HG03342 (cell line): ENCODE data around the gene CDH13.
A peak's percentile ranks its signal among the peaks of the same experiment; 100 is the strongest.

Experiments
- ATAC-seq: cut with Tn5 transposase; IDR thresholded peaks from one replicate; pipeline ENCODE4 v1.9.1; 2021; ENCODE audit warnings: mild to moderate bottlenecking, moderate library complexity; ENCODE audit not compliant: unreplicated experiment

The CDH13 gene

GRCh38 chr16:83721676-83722075, 1094.9 kb downstream of the CDH13 start:
- no peak for ATAC-seq

GRCh38 chr16:83722456-83723183, 1095.9 kb downstream of the CDH13 start:
- no peak for ATAC-seq

GRCh38 chr16:83723244-83723643, 1096.5 kb downstream of the CDH13 start:
- no peak for ATAC-seq

GRCh38 chr16:83723901-83724300, 1097.1 kb downstream of the CDH13 start:
- no peak for ATAC-seq

- no peak for ATAC-seq
Measured at GRCh38 chr16:83724585-83724984, 1097.8 kb downstream of the CDH13 start.

- ATAC-seq: no peak
Measured at GRCh38 chr16:83725313-83725712, 1098.5 kb downstream of the CDH13 start.

- no peak for ATAC-seq
Measured at GRCh38 chr16:83727018-83727417, 1100.2 kb downstream of the CDH13 start.

GRCh38 chr16:83727751-83728352, 1101.1 kb downstream of the CDH13 start:
- no peak for ATAC-seq

GRCh38 chr16:83728492-83728891, 1101.7 kb downstream of the CDH13 start:
- no peak for ATAC-seq

GRCh38 chr16:83730812-83731211, 1104.0 kb downstream of the CDH13 start:
- no peak for ATAC-seq

- ATAC-seq: no peak
Measured at GRCh38 chr16:83732536-83732935, 1105.8 kb downstream of the CDH13 start.

GRCh38 chr16:83733301-83733700, 1106.5 kb downstream of the CDH13 start:
- no peak for ATAC-seq

- no peak for ATAC-seq
Measured at GRCh38 chr16:83734136-83734535, 1107.4 kb downstream of the CDH13 start.

- no peak for ATAC-seq
Measured at GRCh38 chr16:83737729-83738354, 1111.1 kb downstream of the CDH13 start.

- ATAC-seq: no peak
Measured at GRCh38 chr16:83738923-83739503, 1112.2 kb downstream of the CDH13 start.

GRCh38 chr16:83742124-83742899, 1115.5 kb downstream of the CDH13 start:
- ATAC-seq: no peak

- no peak for ATAC-seq
Measured at GRCh38 chr16:83743241-83743640, 1116.5 kb downstream of the CDH13 start.

- ATAC-seq: no peak
Measured at GRCh38 chr16:83743720-83744119, 1117.0 kb downstream of the CDH13 start.

- ATAC-seq: peak; percentile 53
Measured at GRCh38 chr16:83744441-83744981, 1117.7 kb downstream of the CDH13 start.

- no peak for ATAC-seq
Measured at GRCh38 chr16:83746611-83747010, 1119.8 kb downstream of the CDH13 start.

GRCh38 chr16:83747936-83748335, 1121.2 kb downstream of the CDH13 start:
- no peak for ATAC-seq
